GM12891 (cell line): ENCODE data around the gene EEF2.

ENCODE experiments used
- POLR2A ChIP-seq: IDR thresholded peaks from 2 replicates; pipeline ENCODE4 v1.6.1; 2011; ENCODE audit warnings: low read depth, low read length, control low read depth
- TAF1 ChIP-seq: IDR thresholded peaks from 2 replicates; pipeline ENCODE4 v1.6.1; 2011; ENCODE audit warnings: low read depth, low read length, control low read depth

GRCh38 chr19:3982701-3983541 lies 2.3 kb downstream of the EEF2 start:
- no peak for TF ChIP-seq TAF1
- TF ChIP-seq POLR2A = 0 out of 2 replicates have a peak, but pooled peaks have one; percentile 32
